Osteocyte (in vitro differentiated cells): ENCODE measurements around the gene STK38L. TPM values are rescaled to one million over a fixed set of nuclear protein-coding genes. Genes with fewer than 3 reads are reported as not detected.

ENCODE experiments used
- DNase-seq: peaks from one replicate; pipeline ENCODE4 v3.0.0; 2021; ENCODE audit warnings: mixed read lengths; ENCODE audit not compliant: unreplicated experiment; ENCODE audit errors: extremely low spot score
- H3K27ac Mint-ChIP-seq: one replicate; pipeline ENCODE4 v1.8.0; 2021; ENCODE audit warnings: mild to moderate bottlenecking, mixed read lengths; ENCODE audit not compliant: unreplicated experiment
- H3K27me3 Mint-ChIP-seq: one replicate; pipeline ENCODE4 v1.8.0; 2021; ENCODE audit warnings: mixed read lengths; ENCODE audit not compliant: unreplicated experiment
- H3K36me3 Mint-ChIP-seq: one replicate; pipeline ENCODE4 v1.8.0; 2021; ENCODE audit warnings: mixed read lengths; ENCODE audit not compliant: unreplicated experiment
- H3K4me1 Mint-ChIP-seq: one replicate; pipeline ENCODE4 v1.8.0; 2021; ENCODE audit warnings: mixed read lengths; ENCODE audit not compliant: unreplicated experiment
- H3K4me3 Mint-ChIP-seq: one replicate; pipeline ENCODE4 v1.8.0; 2021; ENCODE audit warnings: mild to moderate bottlenecking, moderate library complexity, mixed read lengths; ENCODE audit not compliant: unreplicated experiment
- H3K9me3 Mint-ChIP-seq: one replicate; pipeline ENCODE4 v1.8.0; 2021; ENCODE audit warnings: mixed read lengths; ENCODE audit not compliant: unreplicated experiment
- CTCF ChIP-seq: fragments of 200-600 bp; sonication (generic); IDR thresholded peaks from 2 replicates; pipeline ENCODE4 v1.5.0; 2021; ENCODE audit warnings: antibody characterized with exemption, mild to moderate bottlenecking, moderate library complexity
- total RNA-seq: library from RNA; stranded (reverse); gene quantifications from 2 replicates; pipeline ENCODE4 v1.2.1, GENCODE V29; 2021

STK38L gene
- total RNA-seq, 1 donor from 2014 or later: 81.3 TPM

- Mint-ChIP-seq H3K27ac (peak overlapping the region; percentile 85), H3K9me3 (no peaks in the 10 kb centered on the region), H3K4me1 (peaks cover 42% of the 10 kb centered on the region), H3K4me3 (no peak overlapping the region), H3K27me3 (no peaks in the 10 kb centered on the region), H3K36me3 (peaks cover 12% of the 10 kb centered on the region)
- no peak for DNase-seq
- TF ChIP-seq CTCF: no peak
These were observed 39.9 kb downstream of the STK38L start for GRCh38 chr12:27284021-27284420.

DNA sequence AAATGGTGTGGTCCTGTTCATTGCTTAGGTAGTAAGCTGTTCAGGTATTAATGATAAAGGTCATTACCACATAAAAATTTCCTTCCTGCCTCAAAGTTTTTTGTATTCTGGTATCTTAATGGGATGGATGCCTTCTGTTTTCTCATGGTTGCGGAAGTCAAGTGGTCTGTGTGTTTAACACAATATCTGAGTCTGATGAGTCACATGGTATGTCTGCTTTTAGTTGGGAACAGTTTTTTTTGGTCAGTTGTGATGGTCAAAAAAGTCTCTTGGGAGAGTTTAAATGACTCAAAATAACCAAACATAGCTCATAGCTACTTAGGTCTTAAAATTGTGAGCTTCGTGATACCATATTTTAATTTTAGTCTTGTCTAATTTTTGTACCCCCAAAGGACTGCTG, 40.7 kb downstream of the STK38L start:
- Mint-ChIP-seq H3K9me3 (no peaks in the 10 kb centered on the region), H3K27ac (peak overlapping the region; percentile 85), H3K4me3 (peak overlapping the region; percentile 12), H3K4me1 (peaks cover 49% of the 10 kb centered on the region), H3K36me3 (peaks cover 12% of the 10 kb centered on the region), H3K27me3 (no peaks in the 10 kb centered on the region)
- DNase-seq: no peak
- no peak for TF ChIP-seq CTCF

DNA sequence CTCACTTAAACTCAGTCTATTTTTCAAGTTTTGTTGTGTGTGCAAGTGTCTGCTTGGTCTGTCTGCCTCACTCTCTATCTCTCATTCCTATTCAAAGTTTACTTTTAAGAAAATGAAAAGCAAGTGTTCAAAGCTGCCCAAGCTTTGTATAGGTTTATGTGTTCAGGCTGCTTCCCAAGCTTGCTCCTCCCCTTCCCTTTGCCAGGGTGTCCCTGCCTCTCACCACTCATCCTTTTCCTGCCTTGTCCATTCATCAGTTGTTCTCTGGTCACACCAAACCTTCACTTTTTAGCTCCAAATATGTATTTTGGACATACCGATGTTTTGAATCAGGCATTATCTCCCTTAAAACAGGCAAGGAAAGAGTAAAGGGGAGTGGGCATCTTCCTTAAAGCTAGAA, 41.3 kb downstream of the STK38L start:
- Mint-ChIP-seq H3K27ac (peak overlapping the region; percentile 85), H3K4me3 (no peak overlapping the region), H3K9me3 (no peaks in the 10 kb centered on the region), H3K36me3 (peaks cover 10% of the 10 kb centered on the region), H3K27me3 (no peaks in the 10 kb centered on the region), H3K4me1 (peaks cover 48% of the 10 kb centered on the region)
- TF ChIP-seq CTCF: no peak
- DNase-seq: no peak

GRCh38 chr12:27289414-27289813, 45.3 kb downstream of the STK38L start:
- Mint-ChIP-seq H3K27ac (peak overlapping the region; percentile 1), H3K9me3 (no peaks in the 10 kb centered on the region), H3K36me3 (peaks cover 3% of the 10 kb centered on the region), H3K4me1 (peaks cover 67% of the 10 kb centered on the region), H3K27me3 (no peaks in the 10 kb centered on the region), H3K4me3 (no peak overlapping the region)
- no peak for DNase-seq
- TF ChIP-seq CTCF: no peak

- no peaks in the 10 kb centered on the region for H3K27me3 Mint-ChIP-seq
- peaks cover 4% of the 10 kb centered on the region for H3K36me3 Mint-ChIP-seq
- no peak overlapping the region for H3K4me3 Mint-ChIP-seq
- DNase-seq: no peak
- no peak overlapping the region for H3K27ac Mint-ChIP-seq
- TF ChIP-seq CTCF: no peak
- H3K9me3 Mint-ChIP-seq: no peaks in the 10 kb centered on the region
- peaks cover 62% of the 10 kb centered on the region for H3K4me1 Mint-ChIP-seq
These were observed 46.5 kb downstream of the STK38L start for GRCh38 chr12:27290501-27291168.
